ENCODE results near the gene AOAH.

- no peak for TF ChIP-seq CTCF (IDR thresholded peaks at IDR 0.05; ENCODE audit: borderline replicate concordance, extremely low read depth, low read length, poor library complexity, severe bottlenecking)
- TF ChIP-seq EZH2 (IDR thresholded peaks at IDR 0.05; ENCODE audit: borderline replicate concordance, low read depth, low read length, severe bottlenecking): no peak
Measured at GRCh38 chr7:36617408-36617807, 106.9 kb downstream of the AOAH start.

Measured in DND-41 (cell line).